IMR-90 (cell line): Measurements from ENCODE around the gene ANKRD11. TPM values are rescaled to one million over a fixed set of nuclear protein-coding genes. Genes with fewer than 3 reads are reported as not detected.

ENCODE experiments used
- ATAC-seq: fragments of 200-7000 bp; cut with Tn5 transposase; 2 replicates; pipeline ENCODE4 v1.9.1; 2020; ENCODE audit warnings: low read depth, mild to moderate bottlenecking, moderate library complexity
- BruUV-seq: library from RNA; stranded (reverse); fragments of 400-500 nt; replicated peaks from 2 replicates; lab custom pipeline; 2021; lab: Mats Ljungman, UMichigan
- CTCF ChIA-PET: fragments of 300-600 bp; formaldehyde crosslinking; extraction: SDS; loops from one replicate; lab custom pipeline; 2021; ENCODE audit warnings: antibody characterized with exemption; lab: Yijun Ruan, JAX
- POLR2A ChIA-PET: fragments of 300-600 bp; sonication (Branson Sonifier 250); formaldehyde crosslinking; loops from one replicate; lab custom pipeline; 2022; ENCODE audit warnings: antibody characterized with exemption; ENCODE audit not compliant: unreplicated experiment; lab: Charles Lee
- DNase-seq: peaks from one replicate; pipeline ENCODE4 v3.0.0; 2013
- H2AFZ ChIP-seq: replicated peaks from 2 replicates; pipeline ENCODE3; 2013; ENCODE audit warnings: low read length, mild to moderate bottlenecking; ENCODE audit not compliant: poor library complexity
- H2AK5ac ChIP-seq: 2 replicates; pipeline ENCODE4 v1.6.1; 2013; ENCODE audit warnings: low read depth, low read length, inconsistent platforms
- H2AK9ac ChIP-seq: replicated peaks from 2 replicates; pipeline ENCODE3; 2013; ENCODE audit warnings: mild to moderate bottlenecking, low read depth, low read length, moderate library complexity; ENCODE audit not compliant: poor library complexity
- H2BK120ac ChIP-seq: 2 replicates; pipeline ENCODE4 v1.6.1; 2013; ENCODE audit warnings: low read depth, low read length, inconsistent platforms
- H2BK15ac ChIP-seq: 3 replicates; pipeline ENCODE4 v1.6.1; 2013; ENCODE audit warnings: low read depth, low read length, inconsistent platforms
- H2BK20ac ChIP-seq: 2 replicates; pipeline ENCODE4 v1.6.1; 2013; ENCODE audit warnings: low read depth, mild to moderate bottlenecking, inconsistent platforms, low read length, moderate library complexity
- H2BK5ac ChIP-seq: 2 replicates; pipeline ENCODE4 v1.6.1; 2013; ENCODE audit warnings: mild to moderate bottlenecking, low read depth, low read length, inconsistent platforms; ENCODE audit not compliant: poor library complexity, severe bottlenecking
- H3K14ac ChIP-seq: replicated peaks from 2 replicates; pipeline ENCODE4 v1.6.1; 2013; ENCODE audit warnings: low read depth, low read length, inconsistent platforms
- H3K18ac ChIP-seq: 2 replicates; pipeline ENCODE4 v1.6.1; 2013; ENCODE audit warnings: low read depth, low read length, control low read depth
- H3K23ac ChIP-seq: 2 replicates; pipeline ENCODE4 v1.6.1; 2013; ENCODE audit warnings: low read depth, low read length, inconsistent platforms
- H3K27ac ChIP-seq: 2 replicates; pipeline ENCODE4 v1.5.1; 2013; ENCODE audit warnings: mild to moderate bottlenecking, control low read depth, low read length; ENCODE audit not compliant: insufficient read depth
- H3K27me3 ChIP-seq: 2 replicates; pipeline ENCODE4 v1.6.1; 2013; ENCODE audit warnings: low read length; ENCODE audit not compliant: control insufficient read depth, insufficient read depth
- H3K36me3 ChIP-seq: 2 replicates; pipeline ENCODE4 v1.6.1; 2013; ENCODE audit warnings: low read length, mixed read lengths; ENCODE audit not compliant: control insufficient read depth, insufficient read depth
- H3K4ac ChIP-seq: 2 replicates; pipeline ENCODE4 v1.6.1; 2013; ENCODE audit warnings: low read depth, low read length, inconsistent platforms
- H3K4me1 ChIP-seq: 2 replicates; pipeline ENCODE4 v1.6.1; 2013; ENCODE audit warnings: low read length, mixed read lengths; ENCODE audit not compliant: control insufficient read depth, insufficient read depth
- H3K4me2 ChIP-seq: 2 replicates; pipeline ENCODE4 v1.6.1; 2013; ENCODE audit warnings: low read depth, mild to moderate bottlenecking, control low read depth, low read length, moderate library complexity
- H3K4me3 ChIP-seq: 2 replicates; pipeline ENCODE4 v1.5.1; 2013; ENCODE audit warnings: low read depth, mild to moderate bottlenecking, control low read depth, low read length, moderate library complexity; ENCODE audit not compliant: insufficient read depth
- H3K56ac ChIP-seq: 2 replicates; pipeline ENCODE4 v1.6.1; 2013; ENCODE audit warnings: low read length, inconsistent platforms; ENCODE audit not compliant: insufficient read depth; ENCODE audit errors: extremely low read depth
- H3K79me1 ChIP-seq, 2 experiments: 2 replicates each; pipeline ENCODE4 v1.6.1; 2013; ENCODE audit warnings: low read length in 2 of 2, inconsistent platforms in 1 of 2, low read depth in 1 of 2
- H3K9ac ChIP-seq: 2 replicates; pipeline ENCODE4 v1.6.1; 2013; ENCODE audit warnings: low read depth, low read length, control low read depth
- H3K9me1 ChIP-seq: 2 replicates; pipeline ENCODE4 v1.6.1; 2013; ENCODE audit warnings: low read length, inconsistent platforms; ENCODE audit not compliant: insufficient read depth
- H3K9me3 ChIP-seq: 2 replicates; pipeline ENCODE4 v1.6.1; 2013; ENCODE audit warnings: low read length; ENCODE audit not compliant: control insufficient read depth, insufficient read depth
- H4K20me1 ChIP-seq: 2 replicates; pipeline ENCODE4 v1.6.1; 2013; ENCODE audit warnings: low read length, inconsistent platforms; ENCODE audit not compliant: insufficient read depth
- H4K5ac ChIP-seq: 2 replicates; pipeline ENCODE4 v1.6.1; 2013; ENCODE audit warnings: mild to moderate bottlenecking, low read depth, low read length, control low read depth
- H4K8ac ChIP-seq, 2 experiments: 2 replicates each; pipeline ENCODE4 v1.6.1; 2013; ENCODE audit warnings: low read depth in 2 of 2, low read length in 2 of 2, control low read depth in 1 of 2, inconsistent platforms in 1 of 2
- H4K91ac ChIP-seq: 2 replicates; pipeline ENCODE4 v1.6.1; 2013; ENCODE audit warnings: low read depth, low read length, inconsistent platforms; ENCODE audit not compliant: insufficient read depth
- BHLHE40 ChIP-seq: fragments of 150-350 bp; IDR thresholded peaks from 2 replicates; pipeline ENCODE4 v1.6.1; 2016; ENCODE audit warnings: mild to moderate bottlenecking, low read depth, low read length
- ELK1 ChIP-seq: fragments of 150-350 bp; IDR thresholded peaks from 2 replicates; pipeline ENCODE4 v1.6.1; 2016; ENCODE audit warnings: low read depth, mild to moderate bottlenecking, low read length, moderate library complexity, borderline replicate concordance
- FOS ChIP-seq: fragments of 150-350 bp; IDR thresholded peaks from 2 replicates; pipeline ENCODE4 v1.6.1; 2016; ENCODE audit warnings: low read depth, low read length
- MXI1 ChIP-seq: IDR thresholded peaks from 2 replicates; pipeline ENCODE4 v1.6.1; 2012; ENCODE audit warnings: low read depth, mild to moderate bottlenecking, low read length, moderate library complexity, borderline replicate concordance
- NFE2L2 ChIP-seq: fragments of 150-350 bp; IDR thresholded peaks from 2 replicates; pipeline ENCODE4 v1.6.1; 2016; ENCODE audit warnings: low read depth, mild to moderate bottlenecking, low read length
- POLR2A ChIP-seq: IDR thresholded peaks from 2 replicates; pipeline ENCODE4 v1.6.1; 2012; ENCODE audit warnings: mild to moderate bottlenecking, low read depth, low read length
- RAD21 ChIP-seq: IDR thresholded peaks from 2 replicates; pipeline ENCODE4 v1.6.1; 2012; ENCODE audit warnings: low read length, improper control_type of control experiment
- RCOR1 ChIP-seq: IDR thresholded peaks from 2 replicates; pipeline ENCODE4 v1.6.1; 2012; ENCODE audit warnings: mild to moderate bottlenecking, low read length, improper control_type of control experiment; ENCODE audit not compliant: insufficient replicate concordance
- RFX5 ChIP-seq: IDR thresholded peaks from 2 replicates; pipeline ENCODE4 v1.8.0; 2012; ENCODE audit warnings: low read depth, mild to moderate bottlenecking, low read length, moderate library complexity
- USF2 ChIP-seq: fragments of 150-350 bp; IDR thresholded peaks from 2 replicates; pipeline ENCODE4 v1.6.1; 2017; ENCODE audit warnings: mild to moderate bottlenecking, antibody characterized with exemption, low read length, low read depth
- WGBS, 2 experiments: methylation state at CpG; one replicate each; pipeline versions ENCODE4 v1.1.5 to v1.1.7; 2013; ENCODE audit warnings: missing lambda C conversion rate in 2 of 2; ENCODE audit not compliant: insufficient read length in 1 of 2; ENCODE audit errors: extremely low coverage in 2 of 2; 5-methylcytosine and 5-hydroxymethylcytosine counted together
- dilution Hi-C: fragments of 300-500 bp; cut with HindIII; formaldehyde crosslinking; loops from one replicate; pipeline ENCODE4 v1.14.3; 2018; ENCODE audit warnings: low sequenced_read_pairs; ENCODE audit not compliant: unreplicated experiment
- in situ Hi-C: fragments of 300-500 bp; cut with MboI; formaldehyde crosslinking; loops from 3 replicates; pipeline ENCODE4 v1.14.3; 2019; ENCODE audit warnings: low sequenced_read_pairs, inconsistent platforms, mixed read lengths
- intact Hi-C: fragments of 100-400 bp; cut with micrococcal nuclease; formaldehyde crosslinking; loops from 2 replicates; pipeline ENCODE4 v1.10.0; 2022
- polyA plus RNA-seq, 3 experiments: library from polyadenylated mRNA; depleted of rRNA; stranded (reverse); fragments of >200 nt; gene quantifications; 2 replicates each; pipeline ENCODE4 v1.2.3, GENCODE V29; 2012; ENCODE audit warnings: low replicate concordance in 1 of 3
- total RNA-seq: library from RNA; depleted of rRNA; stranded (reverse); fragments of >200 nt; gene quantifications from 2 replicates; pipeline ENCODE4 v1.2.3, GENCODE V29; 2012

ANKRD11 gene
- total and polyA plus RNA-seq, 2 of the 4 experiments (the other 2 are of a cell fraction), result 46.8 to 71.9 TPM

GRCh38 chr16:89417352-89417751, 73.0 kb downstream of the ANKRD11 start:
- peaks cover 99% of the 10 kb centered on the region for H4K20me1 ChIP-seq
- BruUV-seq, result no TSS peak
- no CpG with 5 or more reads among the region's 7 CpGs for WGBS, 2 experiments
- no peak overlapping the region for H4K8ac ChIP-seq
- no peak overlapping the region for H2BK20ac ChIP-seq
- no peak overlapping the region for H3K4me2 ChIP-seq
- no peak overlapping the region for H2BK15ac ChIP-seq
- no peak overlapping the region for H3K27ac ChIP-seq
- H3K56ac ChIP-seq, result no peak overlapping the region
- no peaks in the 10 kb centered on the region for H3K9me3 ChIP-seq
- CTCF ChIA-PET, result no interaction called here
- H4K91ac ChIP-seq, result no peak overlapping the region
- no peak overlapping the region for H3K23ac ChIP-seq
- H3K9me1 ChIP-seq, result peaks cover 37% of the 10 kb centered on the region
- no peak overlapping the region for H3K4ac ChIP-seq
- H2AK5ac ChIP-seq, result no peak overlapping the region
- H3K4me1 ChIP-seq, result peaks cover 15% of the 10 kb centered on the region
- H2BK5ac ChIP-seq, result no peak overlapping the region
- no peak overlapping the region for H3K14ac ChIP-seq
- no peak overlapping the region for H3K4me3 ChIP-seq
- POLR2A ChIA-PET, result no interaction called here
- no peaks in the 10 kb centered on the region for H3K27me3 ChIP-seq
- ATAC-seq, result no peak
- dilution Hi-C loops, result no loop called here
- DNase-seq, result no peak
- H3K9ac ChIP-seq, result no peak overlapping the region
- H2AFZ ChIP-seq, result no peak overlapping the region
- H3K79me1 ChIP-seq, result peaks cover 3 to 82% of the 10 kb centered on the region in 2 experiments; a peak in 2 of 4 replicates
- H4K5ac ChIP-seq, result no peak overlapping the region
- no peak overlapping the region for H2AK9ac ChIP-seq
- in situ Hi-C loops, result no loop called here
- H3K18ac ChIP-seq, result no peak overlapping the region
- no peak overlapping the region for H2BK120ac ChIP-seq
- intact Hi-C loops, result no loop called here
- peaks cover 7% of the 10 kb centered on the region; the same call in 1 of the 2 replicates for H3K36me3 ChIP-seq
- TF ChIP-seq RFX5, result no peak
- TF ChIP-seq NFE2L2, result no peak
- TF ChIP-seq ELK1, result no peak
- no peak for TF ChIP-seq POLR2A
- no peak for TF ChIP-seq USF2
- TF ChIP-seq BHLHE40, result no peak
- TF ChIP-seq RAD21, result no peak
- no peak for TF ChIP-seq FOS
- TF ChIP-seq RCOR1, result no peak
- no peak for TF ChIP-seq MXI1
